ENCODE data around the gene NIPA2. TPM values are rescaled to one million over a fixed set of nuclear protein-coding genes. Genes with fewer than 3 reads are reported as not detected.

The NIPA2 gene
- total and polyA plus RNA-seq, 2 of the 8 experiments (the other 6 are each of a cell fraction or from before 2014, with no cell fraction given): 38.5 to 81.7 TPM

GRCh38 chr15:22796079-22796478 is 42.4 kb upstream of the NIPA2 start:
- Histone ChIP-seq H3K9ac (replicated peaks in 1 of 4; ENCODE audit: extremely low read depth in 1 of 4, low read depth in 3 of 4, low read length in 3 of 4) (no peak overlapping the region), H3K23me2 (ENCODE audit: low read depth, low read length) (no peaks in the 10 kb centered on the region), H3K14ac (ENCODE audit: insufficient read length) (no peak overlapping the region), H3K79me1 (ENCODE audit: low read depth, low read length) (peaks cover 17% of the 10 kb centered on the region), H2BK20ac (ENCODE audit: low read length) (no peak overlapping the region), H3K56ac (replicated peaks; ENCODE audit: insufficient read length, low read depth, low read length) (no peak overlapping the region), H4K20me1 (replicated peaks in 1 of 2; ENCODE audit: control insufficient read depth in 1 of 2, insufficient read depth in 2 of 2, low read length in 2 of 2) (peaks cover 0 to 10% of the 10 kb centered on the region in 2 experiments), H2BK120ac (replicated peaks; ENCODE audit: low read depth, low read length) (no peak overlapping the region), H3K18ac (ENCODE audit: extremely low read depth, low read length) (no peak overlapping the region), H2AK5ac (ENCODE audit: low read depth, low read length) (no peak overlapping the region), H3K9me3 (ENCODE audit: insufficient read depth in 2 of 2, low read depth in 1 of 2, low read length in 1 of 2) (no peaks in the 10 kb centered on the region), H2AFZ (ENCODE audit: low read length) (no peak overlapping the region), H3K36me3 (ENCODE audit: control insufficient read depth in 2 of 4, insufficient read depth in 4 of 4, low read length in 3 of 4) (no peaks in the 10 kb centered on the region), H2BK12ac (ENCODE audit: low read depth, low read length) (no peak overlapping the region), H3K4ac (replicated peaks; ENCODE audit: insufficient read length, low read depth, low read length) (no peak overlapping the region), H3K23ac (ENCODE audit: insufficient read length) (no peak overlapping the region), H4K5ac (ENCODE audit: insufficient read length, low read depth, low read length) (no peak overlapping the region), H3K27me3 (replicated peaks in 1 of 4; ENCODE audit: control insufficient read depth in 3 of 4, extremely low read depth in 1 of 4, insufficient read depth in 3 of 4, low read length in 3 of 4) (no peaks in the 10 kb centered on the region), H3K4me1 (replicated peaks in 1 of 4; ENCODE audit: control insufficient read depth in 3 of 4, insufficient read depth in 4 of 4, low read length in 3 of 4) (peaks cover 0 to 8% (median 3%) of the 10 kb centered on the region in 4 experiments; a peak in 2 of 7 replicates), H4K91ac (replicated peaks; ENCODE audit: insufficient read length, low read length) (no peak overlapping the region), H4K8ac (ENCODE audit: extremely low read depth, insufficient read depth, low read length) (no peak overlapping the region), H3K79me2 (ENCODE audit: control insufficient read depth in 1 of 2, insufficient read depth in 2 of 2, low read length in 2 of 2) (peaks cover 2 to 41% of the 10 kb centered on the region in 2 experiments; a peak in 3 of 4 replicates), H3K4me2 (ENCODE audit: insufficient read depth in 1 of 2, low read depth in 2 of 2, low read length in 2 of 2) (no peak overlapping the region), H2BK15ac (ENCODE audit: low read length) (no peak overlapping the region), H3K27ac (ENCODE audit: low read depth, low read length) (no peak overlapping the region), H2BK5ac (ENCODE audit: low read depth, low read length) (no peak overlapping the region), H3K4me3 (ENCODE audit: extremely low read depth in 1 of 4, insufficient read depth in 2 of 4, low read depth in 3 of 4, low read length in 4 of 4) (no peak overlapping the region)
- ChIA-PET POLR2A (ENCODE audit: partially characterized antibody) (no interaction called here), CTCF (ENCODE audit: partially characterized antibody) (no interaction called here)
- no peak for FAIRE-seq
- no peak for DNase-seq (ENCODE audit: low read depth in 1 of 2, low spot score in 2 of 2)
- no peak for TF ChIP-seq JUN (IDR thresholded peaks at IDR 0.05; ENCODE audit: low read depth, low read length)

All from H1 (cell line).